GM21381 (cell line): Measurements from ENCODE around the gene CCDC120.

Experiments used
- ATAC-seq: cut with Tn5 transposase; IDR thresholded peaks from one replicate; pipeline ENCODE4 v1.9.1; 2021; ENCODE audit warnings: mild to moderate bottlenecking, moderate library complexity; ENCODE audit not compliant: unreplicated experiment

Gene CCDC120

DNA sequence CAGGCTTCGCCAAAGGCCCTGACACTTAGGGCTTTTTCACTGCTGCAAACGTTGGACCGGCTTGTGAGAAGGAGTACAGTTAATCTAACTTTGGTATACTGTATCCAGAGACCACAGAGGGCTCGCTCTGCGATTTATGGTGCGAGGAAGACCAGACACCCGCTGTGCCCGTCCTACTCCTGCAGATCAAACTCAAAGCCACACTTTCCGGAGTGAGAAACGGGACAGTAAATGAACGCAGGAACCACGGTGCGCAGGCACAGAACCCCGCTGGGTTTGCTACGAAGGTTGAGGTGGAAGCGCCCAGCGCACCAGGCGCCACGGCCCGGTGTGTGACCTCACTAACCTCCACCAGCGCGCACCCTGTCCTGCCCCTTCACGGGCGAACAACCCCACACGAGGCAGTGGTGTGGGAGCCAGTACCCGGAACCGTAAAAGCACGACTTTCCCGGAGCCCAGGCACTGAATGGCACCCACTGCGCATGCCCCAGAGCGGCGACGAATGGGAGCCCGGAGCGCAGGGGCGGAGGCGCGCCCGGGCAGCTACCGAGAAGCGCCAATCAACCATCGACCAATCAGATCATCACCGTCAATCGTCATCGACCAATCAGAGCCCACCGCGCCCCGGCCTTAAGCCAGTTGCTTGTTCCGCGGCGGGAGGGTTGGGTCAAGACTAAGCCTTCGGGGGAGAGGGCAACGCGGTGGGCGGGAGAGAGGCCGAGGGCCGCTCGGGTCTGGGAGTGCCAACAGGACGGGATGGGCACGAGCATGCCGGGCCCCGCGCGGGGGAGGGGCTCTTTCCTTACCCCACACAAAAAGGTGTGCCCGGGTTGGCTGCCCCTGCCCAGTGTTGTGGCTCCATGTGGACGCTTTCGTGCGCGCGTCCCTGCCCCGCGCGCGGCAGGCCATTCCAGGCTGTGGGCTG, 42.2 kb downstream of the CCDC120 start:
- ATAC-seq, result peak; percentile 92

DNA sequence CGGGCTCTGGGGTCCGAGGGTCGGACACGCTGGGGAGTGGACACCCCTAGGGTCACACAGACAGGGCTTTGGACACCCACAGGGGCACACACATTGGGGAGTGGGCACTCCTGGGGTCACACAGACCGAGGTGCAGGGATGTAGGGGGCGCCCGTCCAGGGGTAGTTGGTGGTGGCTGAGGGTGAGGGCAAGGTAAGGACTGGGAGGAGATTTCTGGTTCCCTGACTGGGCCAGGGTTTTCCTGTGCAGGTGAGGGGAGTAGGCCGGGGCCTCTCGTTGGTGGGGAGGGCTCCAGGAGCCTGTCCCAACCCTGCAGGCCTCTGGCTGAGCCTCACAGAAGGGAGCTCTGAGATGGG, 42.8 kb downstream of the CCDC120 start:
- ATAC-seq, result no peak

DNA sequence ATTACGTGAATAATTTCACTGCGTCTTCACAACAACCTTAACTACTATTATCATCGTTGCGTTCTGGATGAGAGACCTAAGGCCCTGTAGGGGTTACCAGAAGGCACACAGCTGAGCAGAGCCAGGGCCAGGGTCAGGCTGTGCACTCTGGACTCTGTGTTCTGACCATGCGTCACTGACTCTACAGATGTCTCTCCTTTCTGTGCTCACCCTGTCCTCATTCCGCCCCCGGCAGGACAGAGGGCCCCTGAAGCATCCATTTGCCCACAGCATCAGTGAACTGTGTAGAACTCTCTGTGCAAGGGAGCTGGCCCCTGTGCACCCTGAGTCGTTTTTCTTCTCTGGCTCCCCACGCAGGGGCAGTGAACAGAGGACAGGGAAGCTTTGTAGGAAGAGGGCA, 43.4 kb downstream of the CCDC120 start:
- no peak for ATAC-seq

DNA sequence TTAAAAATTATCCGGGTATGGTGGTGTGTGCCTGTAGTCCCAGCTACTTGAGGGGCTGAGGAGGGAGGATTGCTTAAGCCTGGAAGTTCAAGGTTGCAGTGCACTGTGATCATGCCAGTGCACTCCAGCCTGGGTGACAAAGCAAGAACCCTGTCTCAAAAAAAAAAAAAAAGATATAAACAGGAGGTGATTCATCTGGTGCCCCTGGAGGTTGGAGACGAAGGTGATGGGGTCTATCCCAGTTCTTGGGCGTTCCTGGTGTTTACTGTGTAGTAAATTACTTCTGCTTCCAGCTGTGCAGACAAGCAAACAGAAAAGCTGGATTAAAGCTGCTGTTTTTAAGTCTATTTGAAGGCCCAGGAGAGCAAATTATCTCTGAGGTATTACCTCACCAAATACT, 44.8 kb downstream of the CCDC120 start:
- no peak for ATAC-seq

DNA sequence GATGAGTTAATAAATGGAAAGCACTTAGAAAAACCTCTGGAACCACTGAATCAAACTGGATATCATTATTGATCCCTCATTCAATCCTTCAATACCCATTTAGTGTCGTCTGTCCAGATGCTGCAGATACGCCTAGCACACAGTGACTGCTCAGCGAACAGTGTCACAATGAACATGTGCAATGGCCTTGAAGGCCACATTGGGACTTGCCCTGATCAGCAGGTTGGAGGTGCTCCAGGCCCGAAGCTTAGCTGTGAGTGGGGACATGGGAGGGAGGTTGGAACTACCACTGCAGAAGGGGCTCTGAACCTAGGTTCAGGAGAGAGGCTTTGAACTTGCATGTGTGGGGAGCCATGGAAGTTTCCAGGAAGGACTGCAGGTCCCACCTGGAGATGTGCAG, 47.5 kb downstream of the CCDC120 start:
- no peak for ATAC-seq

DNA sequence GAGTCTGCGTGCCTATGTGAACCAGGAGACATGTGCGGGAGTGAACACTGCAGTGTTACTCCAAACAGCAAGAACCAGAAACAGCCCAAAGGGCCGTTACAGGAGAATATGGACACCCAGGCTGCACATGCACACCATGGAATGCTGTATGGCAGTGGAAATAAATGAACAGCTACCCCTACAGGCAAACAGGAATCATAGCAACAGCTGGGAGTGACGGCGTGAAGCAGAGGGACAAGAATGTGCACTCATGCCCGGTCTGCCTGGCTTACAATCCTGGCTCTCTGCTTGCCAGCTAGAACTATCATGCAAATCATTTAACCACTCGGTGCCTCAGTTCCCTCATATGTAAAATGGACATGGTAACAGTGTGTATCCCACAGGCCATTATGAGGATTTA, 48.1 kb downstream of the CCDC120 start:
- ATAC-seq, result no peak

DNA sequence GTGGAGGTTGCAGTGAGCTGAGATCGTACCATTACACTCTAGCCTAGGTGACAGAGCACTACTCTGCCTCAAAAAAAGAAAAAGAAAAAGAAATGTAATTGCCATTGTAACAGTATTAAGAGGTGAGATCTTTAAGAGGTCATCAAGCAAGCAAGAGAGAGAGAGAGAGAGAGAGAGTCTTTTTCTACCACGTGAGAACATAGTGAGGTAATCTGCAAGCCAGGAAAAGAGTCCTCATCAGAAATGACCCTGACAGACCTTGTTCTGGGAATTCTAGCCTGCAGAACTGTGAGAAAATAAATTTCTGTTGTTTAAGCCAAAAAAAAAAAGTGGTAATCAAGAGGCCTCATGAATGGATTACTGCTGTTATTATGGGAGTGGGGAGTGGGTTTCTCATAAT, 49.8 kb downstream of the CCDC120 start:
- no peak for ATAC-seq

DNA sequence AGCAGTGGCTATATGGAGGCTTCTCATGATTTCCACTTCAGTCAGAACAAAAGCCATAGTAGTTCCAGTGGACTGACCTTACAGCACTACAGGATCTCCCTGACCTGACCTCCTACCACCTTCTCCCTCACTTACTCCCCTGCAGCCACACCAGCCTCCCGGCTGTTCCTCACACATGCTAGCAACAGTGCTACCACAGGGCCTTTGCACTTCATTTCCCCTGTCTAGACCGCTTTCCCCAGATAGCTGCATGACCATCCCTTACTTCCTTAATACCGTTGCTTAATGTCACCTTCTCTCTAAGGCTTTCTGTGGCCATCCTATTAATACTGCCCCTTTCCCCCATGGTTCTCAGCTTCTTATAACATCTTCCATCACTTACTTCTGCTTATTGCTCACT, 51.6 kb downstream of the CCDC120 start:
- ATAC-seq, result no peak

DNA sequence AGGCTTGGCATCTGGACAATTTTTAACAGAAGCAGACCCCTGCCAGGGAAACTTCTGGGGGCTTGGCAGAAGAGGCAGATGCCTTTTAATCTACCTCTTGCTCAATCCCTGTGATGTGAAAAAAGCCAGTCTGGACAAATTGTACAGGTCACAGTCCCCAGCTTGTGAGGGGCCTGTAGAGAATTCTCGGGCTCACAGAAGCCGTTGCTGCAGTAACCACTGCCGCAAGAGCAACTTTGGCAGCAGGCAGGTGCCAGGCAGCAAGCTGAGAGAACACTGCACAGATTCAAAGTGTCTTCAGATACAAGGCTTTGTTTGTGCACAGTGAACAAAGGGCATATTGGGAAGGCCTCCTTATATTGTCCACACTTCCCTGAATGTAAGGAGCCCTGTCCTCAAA, 53.0 kb downstream of the CCDC120 start:
- no peak for ATAC-seq

DNA sequence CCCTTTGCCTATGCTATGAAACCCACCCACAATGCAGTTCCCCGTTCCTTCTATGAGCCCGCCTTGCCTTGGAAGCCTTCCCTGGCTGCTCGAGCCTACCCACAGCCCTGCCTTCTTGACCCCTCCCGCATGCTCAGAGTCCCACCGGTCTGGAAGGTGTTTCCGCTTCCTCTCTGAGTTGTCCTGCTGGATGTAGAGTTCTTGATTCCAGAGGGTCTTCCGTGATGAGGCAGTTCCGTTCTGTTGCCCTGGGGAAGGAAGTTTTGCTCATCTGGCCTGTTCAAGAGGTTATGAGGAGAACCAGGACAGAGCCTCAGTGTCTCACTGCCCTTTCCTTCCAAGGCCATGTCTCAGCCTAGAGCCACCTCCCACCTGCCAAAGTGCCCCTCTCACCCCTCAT, 57.3 kb downstream of the CCDC120 start:
- no peak for ATAC-seq

DNA sequence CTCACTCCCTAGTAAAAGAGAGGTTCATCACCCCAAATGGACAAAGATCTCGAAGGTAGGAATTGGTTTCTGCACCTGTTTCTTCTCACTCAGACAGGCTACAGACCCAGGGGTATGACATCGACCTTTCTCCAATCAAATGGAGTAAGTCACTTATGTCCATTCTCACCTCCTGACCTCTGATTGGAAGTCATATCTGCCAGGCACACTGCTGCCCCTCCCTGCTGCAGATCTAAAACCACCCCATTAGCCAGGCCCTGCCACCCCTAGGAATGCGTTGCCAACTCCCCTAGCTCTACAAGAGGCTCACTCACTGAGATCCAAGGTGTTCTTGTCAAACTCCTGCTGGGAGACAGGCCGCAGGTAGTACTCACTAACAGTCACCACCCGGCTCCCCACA, 57.9 kb downstream of the CCDC120 start:
- ATAC-seq, result no peak

DNA sequence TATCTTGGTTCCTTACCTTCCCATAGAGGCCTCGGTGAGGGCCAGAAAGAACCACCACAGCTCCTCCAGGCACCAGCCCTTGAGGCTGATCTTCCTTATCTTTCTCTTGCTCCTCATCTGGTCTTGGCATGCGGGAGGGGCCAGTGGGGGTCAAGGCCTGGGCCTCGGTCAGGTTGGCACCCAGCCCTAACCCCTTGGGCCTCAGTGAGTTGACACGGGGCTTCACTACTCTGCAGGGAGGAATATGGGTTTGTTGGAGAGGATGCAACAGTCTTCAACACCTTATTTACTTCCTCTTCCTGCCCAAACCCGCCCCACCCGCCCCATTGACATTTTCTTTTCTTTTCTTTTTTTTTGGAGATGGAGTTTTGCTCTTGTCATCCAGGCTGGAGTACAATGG, 58.8 kb downstream of the CCDC120 start:
- ATAC-seq, result no peak
